ENCODE data around the gene NEXN. TPM values are rescaled to one million over a fixed set of nuclear protein-coding genes. Genes with fewer than 3 reads are reported as not detected.

NEXN gene
- under 1 TPM; 0.34 to 0.67 TPM for total RNA-seq

GRCh38 chr1:77888081-77888780, at the start of gene NEXN:
NEXN (plus strand) TSS chr1:77888624; CDS start chr1:77916107, 27,483 bp downstream.

GRCh38 chr1:77978969-77979876, 90.8 kb downstream of the NEXN start, which contains the start of gene FUBP1:
FUBP1 (minus strand) TSS chr1:77979072; CDS start chr1:77979004, 68 bp downstream.

Other genes starting within 250 kb of the NEXN start
- gene ZZZ3, start 206.0 kb upstream of the NEXN start, total RNA-seq: 10 to 100 TPM; 60.9 to 70.9 TPM
- gene USP33, start 128.8 kb upstream of the NEXN start, total RNA-seq: 10 to 100 TPM; 81.6 to 86.0 TPM
- 10 to 100 TPM; 14.7 to 15.5 TPM for gene MIGA1, start 109.0 kb upstream of the NEXN start, total RNA-seq
- gene FUBP1, start 90.4 kb downstream of the NEXN start, total RNA-seq: 100 to 1,000 TPM in 1 of 2 donors, 10 to 100 TPM in 1; 82.9 to 113 TPM
- gene DNAJB4, start 116.3 kb downstream of the NEXN start, total RNA-seq: 10 to 100 TPM; 17.9 to 21.0 TPM
- gene GIPC2, start 157.3 kb downstream of the NEXN start, total RNA-seq: under 1 TPM in 1 of 2 donors, not detected in 1; under 0.01 TPM

Data from melanocyte of skin (primary cell).